OCI-M1 (cell line): Measurements from ENCODE around the gene KAT2A.

Source experiments
- DNase-seq: peaks from one replicate; lab custom pipeline; 2025; lab: John Stamatoyannopoulos, UW

KAT2A gene

GRCh38 chr17:42094375-42095069 is 26.6 kb downstream of the KAT2A start:
- DNase-seq, result no peak

DNA sequence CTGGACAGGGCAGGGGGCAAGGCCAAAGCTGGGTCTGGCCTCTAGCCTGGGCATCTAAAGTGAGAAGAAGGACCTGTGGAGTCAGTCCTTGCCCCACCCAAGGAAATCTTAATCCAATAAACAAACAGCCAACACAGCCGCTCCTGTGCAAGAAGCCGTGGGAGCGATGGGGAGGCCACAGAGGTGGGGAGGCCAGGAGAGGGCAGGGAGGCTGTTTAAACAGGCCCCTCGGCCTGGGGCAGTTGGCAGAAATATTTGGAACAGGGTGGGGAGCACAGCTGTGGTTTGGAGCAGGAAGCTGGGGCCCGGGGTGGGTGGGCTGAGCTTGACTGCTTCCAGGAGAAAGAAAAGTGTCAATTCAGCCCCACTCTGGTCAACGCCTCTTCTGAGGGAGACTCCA is 28.2 kb downstream of the KAT2A start:
- DNase-seq, result no peak

DNA sequence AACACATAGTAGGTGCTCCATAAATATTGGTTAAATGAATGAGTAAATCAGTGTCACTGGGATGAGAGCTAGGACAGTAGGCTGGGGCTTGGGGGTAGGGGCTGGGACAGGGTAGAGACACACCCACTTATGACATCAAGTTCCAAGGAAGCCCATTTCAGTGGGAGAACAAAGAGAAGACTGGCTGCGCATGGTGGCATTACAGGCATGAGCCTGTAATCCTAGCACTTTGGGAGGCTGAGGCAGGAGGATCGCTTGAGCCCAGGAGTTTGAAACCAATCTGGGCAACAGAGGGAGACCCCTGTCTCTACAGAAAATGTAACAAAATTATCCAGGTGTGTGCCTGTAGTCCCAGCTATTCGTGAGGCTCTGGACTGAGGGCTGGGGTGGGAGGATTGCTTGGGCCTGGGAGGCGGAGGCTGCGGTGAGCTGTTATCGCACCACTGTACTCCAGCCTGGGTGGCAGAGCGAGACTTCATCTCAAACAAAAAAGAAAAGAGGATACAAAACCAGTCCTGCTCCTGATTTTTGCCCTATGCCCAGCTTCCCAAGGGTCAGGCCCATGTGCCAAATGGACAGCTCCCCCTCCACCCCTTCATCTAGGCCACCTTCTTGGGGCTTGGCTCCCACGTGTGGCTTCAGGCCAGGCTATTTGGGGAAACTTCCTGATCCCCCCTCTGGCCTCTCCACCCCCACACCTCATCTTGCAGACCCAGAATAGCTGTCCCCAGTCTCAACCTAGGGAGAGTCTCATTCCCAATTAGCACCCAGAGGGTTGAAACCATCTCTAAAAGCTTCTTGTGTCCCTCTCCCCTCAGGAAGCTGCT is 30.0 kb downstream of the KAT2A start:
- no peak for DNase-seq

DNA sequence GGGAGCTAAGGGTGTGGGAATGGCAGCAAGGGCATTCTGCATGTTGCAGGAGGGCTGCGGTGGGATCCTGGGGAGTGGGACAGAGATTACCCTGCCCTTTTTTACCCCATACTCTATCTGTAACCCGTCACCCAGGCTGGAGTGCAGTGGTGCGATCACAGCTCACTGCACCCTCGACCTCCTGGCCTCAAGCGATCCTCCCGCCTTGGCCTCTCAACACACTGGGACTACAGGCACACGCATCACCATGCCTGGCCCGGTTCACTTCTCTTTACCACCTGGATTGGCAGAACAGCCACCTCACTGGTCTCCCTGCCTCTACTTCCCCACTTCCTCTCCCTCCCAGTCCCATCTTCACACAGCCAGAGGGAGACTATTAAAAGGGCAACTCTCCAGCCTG is 32.4 kb downstream of the KAT2A start:
- no peak for DNase-seq

DNA sequence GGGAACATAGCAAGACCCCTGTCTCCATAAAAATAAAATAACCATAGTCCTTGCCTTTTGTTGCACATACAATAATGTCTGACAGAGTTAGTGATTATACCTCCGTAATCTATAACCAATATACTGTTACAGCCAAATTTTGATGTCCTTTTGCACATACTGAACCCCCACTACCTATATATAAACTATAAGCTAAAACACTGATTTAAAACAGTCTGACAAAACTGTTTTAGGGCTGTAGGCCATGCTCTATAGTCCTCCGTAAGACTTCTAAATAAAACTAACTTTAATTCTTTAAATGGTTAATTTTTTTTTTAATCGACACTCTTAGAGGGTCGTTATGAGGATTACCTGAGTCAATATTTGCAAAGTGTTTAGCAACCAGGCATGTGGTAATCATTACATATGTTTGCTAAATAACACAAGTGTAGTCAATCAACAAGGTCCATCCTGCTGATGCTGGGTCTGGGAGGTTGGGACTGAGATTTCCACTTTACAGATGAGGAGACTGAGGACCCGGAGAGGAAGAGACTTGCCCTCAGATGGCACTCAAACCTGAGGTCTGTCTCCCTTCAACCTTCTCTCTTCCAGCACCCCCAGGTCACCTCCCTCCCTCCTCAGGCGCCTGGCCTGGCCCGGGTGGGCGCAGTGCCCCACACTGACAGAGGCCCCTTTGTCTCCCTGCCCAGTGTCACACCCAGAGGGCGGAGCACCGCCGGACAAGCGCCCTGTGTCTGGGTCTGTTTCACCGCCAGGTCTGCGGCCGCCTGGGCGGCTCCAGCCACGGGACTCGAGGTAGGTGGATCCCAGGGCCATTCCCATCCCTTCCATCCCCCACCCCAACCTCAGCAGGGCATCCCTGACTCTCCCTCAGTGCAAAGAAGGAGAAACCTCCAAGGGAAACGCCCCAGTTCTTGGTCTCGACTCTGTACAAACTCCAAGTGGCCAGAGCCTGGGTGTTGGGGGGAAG is 33.1 kb downstream of the KAT2A start:
- no peak for DNase-seq

DNA sequence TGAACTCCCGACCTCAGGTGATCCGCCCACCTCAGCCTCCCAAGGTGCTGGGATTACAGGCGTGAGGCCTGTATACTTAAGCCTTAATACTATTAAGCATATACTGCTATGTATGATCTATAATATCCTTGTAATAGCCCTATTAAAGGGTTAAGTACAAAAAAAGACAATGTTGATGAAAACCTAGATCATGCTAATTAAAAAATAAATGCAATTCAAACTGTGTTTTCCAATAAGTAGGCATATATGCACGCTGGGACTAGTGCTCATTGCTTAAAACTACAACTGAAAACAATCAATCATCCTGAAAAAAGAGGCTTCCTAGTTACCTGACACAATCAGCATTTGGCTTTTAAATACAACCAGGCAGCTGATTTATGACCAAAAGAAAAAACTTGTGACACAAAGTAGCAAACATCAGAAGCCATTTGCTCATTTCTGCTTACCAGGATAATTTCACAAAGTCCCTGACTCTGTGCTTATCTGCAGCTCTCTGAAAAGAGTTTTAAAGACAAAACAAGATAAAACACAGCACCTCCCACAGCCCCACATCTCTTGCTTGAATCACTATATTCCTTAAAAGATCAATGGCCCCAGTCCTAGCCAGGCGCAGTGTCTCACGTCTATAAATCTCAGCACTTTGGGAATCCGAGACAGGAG is 34.0 kb downstream of the KAT2A start:
- DNase-seq, result peak; percentile 47

DNA sequence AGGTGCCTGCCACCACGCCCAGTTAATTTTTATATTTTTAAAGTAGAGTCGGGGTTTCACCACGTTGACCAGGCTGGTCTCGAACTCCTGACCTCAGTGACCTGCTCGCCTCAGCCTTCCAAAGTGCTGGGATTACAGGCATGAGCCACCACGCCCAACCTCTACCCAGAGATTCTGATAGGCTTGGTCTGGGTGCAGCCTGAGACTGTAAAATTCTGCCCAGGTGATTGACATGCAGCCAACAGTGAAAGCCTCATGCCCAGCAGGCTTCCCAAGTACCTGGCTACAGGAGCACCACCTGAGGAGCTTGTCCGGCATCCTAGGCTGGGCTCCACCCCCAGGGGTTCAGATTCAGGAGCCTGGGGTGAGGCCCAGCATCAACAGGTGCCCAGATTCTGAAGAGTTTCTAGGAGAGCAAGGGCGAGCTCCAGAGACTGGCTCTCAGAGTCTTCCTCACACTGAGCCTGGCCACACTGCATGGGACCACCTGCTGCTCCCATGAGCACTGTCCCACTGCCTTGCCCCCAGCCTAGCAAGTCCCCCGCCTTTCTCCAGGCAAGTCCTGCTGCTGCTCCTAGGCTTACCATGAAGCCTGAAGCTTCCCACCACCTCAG is 39.5 kb downstream of the KAT2A start:
- no peak for DNase-seq

DNA sequence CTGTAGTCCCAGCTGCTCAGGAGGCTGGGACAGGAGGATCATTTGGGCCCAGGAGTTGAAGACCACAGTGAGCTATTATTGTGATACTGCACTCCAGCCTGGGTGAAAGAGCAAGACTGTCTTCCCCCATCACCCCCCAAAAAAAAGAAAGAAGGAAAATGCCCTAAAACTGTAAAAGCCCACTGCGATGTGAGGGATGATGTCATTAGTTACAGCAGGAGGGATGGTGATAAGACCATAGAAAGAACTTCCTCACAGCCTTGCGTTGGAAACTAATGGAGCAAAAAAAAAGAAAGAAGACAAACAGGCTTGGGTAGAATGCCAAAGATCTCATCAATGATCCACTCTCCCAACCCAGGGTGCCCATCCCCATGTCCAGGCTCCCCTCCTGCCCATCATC is 41.6 kb downstream of the KAT2A start:
- DNase-seq, result peak; percentile 9

- peak; percentile 61 for DNase-seq
These were observed 42.6 kb downstream of the KAT2A start for GRCh38 chr17:42078396-42079043.

- DNase-seq, result no peak
These were observed 43.4 kb downstream of the KAT2A start for GRCh38 chr17:42077755-42078154.

DNA sequence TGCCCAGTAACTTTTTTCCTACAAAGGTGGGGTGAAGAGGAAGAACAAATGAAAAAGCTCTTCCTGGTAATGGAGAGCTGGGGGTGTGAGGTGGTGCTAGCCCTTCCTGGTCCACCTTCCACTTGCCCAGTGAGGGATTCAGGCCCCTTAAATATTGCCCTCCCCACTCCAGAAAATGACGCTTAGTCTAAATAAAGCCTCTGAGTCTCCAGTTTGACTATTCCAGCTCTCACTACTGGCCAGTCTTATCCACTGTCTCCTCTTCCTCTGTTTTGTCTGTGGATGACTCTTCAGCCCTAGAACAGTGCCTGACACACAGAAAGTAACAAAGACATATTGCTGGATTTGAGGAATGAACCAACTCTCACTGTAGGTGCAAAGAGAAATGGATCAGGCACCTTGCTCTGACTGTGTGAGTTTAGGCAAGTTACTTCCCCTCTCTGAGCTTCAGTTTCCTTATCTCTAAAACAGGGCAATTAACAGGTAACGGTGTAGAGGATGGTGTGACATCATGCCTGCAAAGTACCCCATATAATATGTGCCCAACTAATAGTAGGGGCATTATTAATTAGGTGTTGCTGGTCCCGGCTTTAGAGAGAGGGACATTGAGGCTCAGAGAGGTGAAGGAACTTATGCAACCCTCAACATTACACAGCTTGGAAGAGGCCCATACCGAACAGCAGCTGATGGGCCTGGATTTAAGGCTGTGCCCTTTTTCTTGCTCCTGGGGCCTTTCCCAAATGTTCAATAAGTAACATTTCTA is 44.2 kb downstream of the KAT2A start:
- DNase-seq, result no peak

DNA sequence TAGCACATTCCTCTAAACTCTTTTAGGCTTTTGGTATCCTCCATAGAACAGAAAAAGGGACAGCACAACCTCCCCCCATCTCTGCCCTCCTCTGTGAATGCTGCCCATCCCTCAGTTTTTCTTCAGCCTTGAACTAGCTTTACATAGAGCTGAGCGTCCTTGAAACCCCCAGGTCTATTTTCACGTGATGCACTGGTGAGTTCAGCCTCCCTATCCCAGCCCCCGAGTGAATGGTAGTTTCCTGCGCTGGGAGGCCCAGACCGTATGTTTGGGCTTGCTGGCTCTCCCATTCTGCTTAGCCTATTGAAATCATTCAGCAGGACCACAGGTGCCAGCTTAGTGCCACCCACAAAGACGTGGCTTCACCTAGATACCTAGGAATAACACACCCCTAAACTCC is 45.4 kb downstream of the KAT2A start:
- no peak for DNase-seq

GRCh38 chr17:42072323-42073187 is 48.6 kb downstream of the KAT2A start:
- no peak for DNase-seq

DNA sequence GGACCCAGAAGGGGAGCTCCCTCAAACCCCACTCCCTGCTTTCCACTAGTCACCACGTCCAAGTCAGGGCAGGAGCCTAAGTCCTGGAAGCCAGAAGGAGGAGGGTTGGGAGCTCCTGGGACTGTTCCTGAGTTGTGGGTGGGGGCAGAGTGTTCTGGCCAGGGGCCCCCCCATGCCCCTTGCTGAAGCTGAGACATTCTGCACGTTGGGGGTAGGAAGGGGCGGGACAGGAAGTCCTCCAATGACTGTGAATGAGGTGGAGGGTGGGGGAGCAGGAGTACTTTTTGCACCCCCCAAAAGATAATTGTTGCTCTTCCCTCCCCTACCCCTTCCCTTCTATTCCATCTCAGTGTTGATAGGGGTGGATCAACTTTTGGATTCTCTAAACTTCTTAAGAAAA is 49.4 kb downstream of the KAT2A start:
- DNase-seq, result no peak

DNA sequence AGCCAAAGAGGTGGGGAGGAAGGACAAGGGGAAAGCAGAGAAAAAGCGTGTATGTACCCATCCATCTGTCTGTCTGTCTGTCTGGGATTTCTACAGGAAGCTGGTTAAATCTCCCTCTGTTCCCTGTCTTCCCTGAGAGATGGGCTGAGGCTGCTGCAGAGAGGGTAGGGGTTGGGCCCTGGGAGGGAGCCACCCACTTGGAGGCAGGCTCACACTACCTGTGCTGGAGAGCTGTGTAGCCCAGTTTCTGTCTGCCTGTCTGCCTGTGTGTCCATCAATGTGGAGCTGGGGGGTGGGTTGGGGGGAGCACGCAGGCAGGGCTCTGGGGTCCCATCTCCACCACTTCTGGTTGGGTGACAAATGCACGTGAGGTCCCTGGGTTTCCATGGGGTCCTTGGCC is 52.2 kb downstream of the KAT2A start:
- no peak for DNase-seq

DNA sequence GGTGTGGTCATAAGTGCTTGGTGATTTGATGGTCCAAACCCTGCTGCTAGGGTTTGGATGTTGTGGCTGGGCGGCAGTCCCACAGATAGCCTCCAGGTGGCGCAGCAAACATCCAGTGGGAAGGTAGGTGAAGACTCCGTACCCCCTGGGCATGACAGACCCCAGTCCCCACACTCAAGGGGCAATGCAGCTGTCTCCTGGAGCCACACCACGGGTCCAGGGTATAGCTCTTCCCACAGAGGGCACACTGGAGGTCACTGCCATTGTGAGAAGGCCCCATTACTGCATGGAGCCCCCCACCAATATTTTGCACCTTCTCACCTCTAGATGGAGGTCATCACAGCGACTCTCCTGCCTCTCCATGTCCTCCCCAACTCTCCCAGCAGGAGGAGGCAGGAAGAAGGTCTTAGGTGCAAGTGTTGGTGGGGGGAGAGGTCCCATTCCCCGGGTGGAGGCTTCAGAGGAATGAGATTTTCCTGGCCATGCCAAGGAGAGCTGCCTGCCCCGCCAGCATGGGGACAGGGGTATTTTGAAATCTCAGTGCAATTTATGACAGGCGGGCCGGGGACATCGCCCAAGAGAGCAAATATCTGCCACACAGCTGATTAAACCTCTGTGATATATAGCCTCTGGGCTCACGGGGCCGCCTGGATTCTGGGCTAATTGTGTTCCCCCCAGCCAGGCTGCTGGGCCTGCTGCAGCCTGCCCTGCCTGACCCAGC is 53.6 kb downstream of the KAT2A start:
- DNase-seq, result peak; percentile 80

DNA sequence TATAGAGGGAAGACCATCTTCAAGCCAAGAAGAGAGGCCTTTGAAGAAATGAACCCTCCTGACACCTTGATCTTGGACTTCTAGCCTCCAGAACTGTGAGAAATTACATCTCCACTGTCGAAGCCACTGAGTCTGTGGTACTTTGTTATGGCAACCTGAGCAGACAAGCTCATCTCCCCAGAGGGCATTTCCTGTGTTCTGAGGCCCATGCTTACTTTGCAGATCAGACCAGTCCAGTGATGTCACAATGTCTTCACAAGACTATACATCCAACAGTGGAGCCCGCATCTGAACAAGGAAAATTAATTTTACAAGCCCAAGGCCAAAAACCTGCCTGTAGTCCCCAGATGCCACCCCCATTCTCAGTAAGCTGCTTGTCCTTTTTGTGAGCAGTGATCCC is 56.0 kb downstream of the KAT2A start:
- no peak for DNase-seq
